GM19463 (cell line): ENCODE results near the gene CAMKMT.
A peak's percentile ranks its signal among the peaks of the same experiment; 100 is the strongest.

Experiments used
- ATAC-seq: cut with Tn5 transposase; IDR thresholded peaks from one replicate; pipeline ENCODE4 v1.9.1; 2021; ENCODE audit warnings: mild to moderate bottlenecking, moderate library complexity; ENCODE audit not compliant: unreplicated experiment

The CAMKMT gene

GRCh38 chr2:44442019-44442418 lies 80.3 kb downstream of the CAMKMT start:
- ATAC-seq = no peak

- ATAC-seq = no peak
Observed at GRCh38 chr2:44443517-44443916, 81.8 kb downstream of the CAMKMT start.

DNA sequence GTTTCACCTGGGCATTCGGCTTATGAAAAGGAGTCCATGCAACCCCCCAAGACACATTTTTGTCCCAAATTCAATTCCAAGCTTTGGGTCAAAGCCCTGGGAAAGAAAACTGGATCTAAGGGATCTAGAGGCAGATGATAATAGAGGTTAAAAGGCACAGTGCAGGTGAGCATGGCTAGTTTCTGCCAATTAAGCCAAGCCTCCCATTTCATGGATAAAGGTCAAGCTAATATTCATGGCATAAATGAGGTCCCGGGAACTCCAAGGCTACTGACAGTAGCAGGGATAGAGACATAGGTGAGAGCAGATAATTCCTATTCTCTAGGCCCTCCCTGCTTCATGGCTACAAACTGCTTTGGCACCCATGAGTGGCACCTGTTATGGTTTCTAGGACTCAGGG lies 83.1 kb downstream of the CAMKMT start:
- no peak for ATAC-seq

- ATAC-seq = no peak
Observed at GRCh38 chr2:44448860-44449527, 87.2 kb downstream of the CAMKMT start.

DNA sequence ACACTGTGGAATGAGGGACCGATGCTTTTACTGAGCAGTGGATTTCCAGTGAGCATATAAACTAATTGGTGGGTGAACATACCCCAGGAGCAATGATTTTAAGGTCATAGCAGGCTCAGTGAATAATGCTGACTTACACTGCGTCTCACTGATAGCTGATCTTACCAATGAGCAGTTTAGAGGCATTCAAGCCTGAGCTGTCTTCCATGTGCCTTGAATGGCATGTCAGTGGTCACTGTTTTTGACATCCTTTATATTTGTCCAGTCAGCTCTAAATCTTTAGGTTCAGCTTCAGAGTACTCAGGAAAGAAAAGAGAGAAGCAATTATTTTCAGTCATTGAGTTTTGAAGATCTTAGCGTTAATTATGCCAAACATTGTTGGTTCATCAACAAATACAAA lies 88.3 kb downstream of the CAMKMT start:
- ATAC-seq = no peak

DNA sequence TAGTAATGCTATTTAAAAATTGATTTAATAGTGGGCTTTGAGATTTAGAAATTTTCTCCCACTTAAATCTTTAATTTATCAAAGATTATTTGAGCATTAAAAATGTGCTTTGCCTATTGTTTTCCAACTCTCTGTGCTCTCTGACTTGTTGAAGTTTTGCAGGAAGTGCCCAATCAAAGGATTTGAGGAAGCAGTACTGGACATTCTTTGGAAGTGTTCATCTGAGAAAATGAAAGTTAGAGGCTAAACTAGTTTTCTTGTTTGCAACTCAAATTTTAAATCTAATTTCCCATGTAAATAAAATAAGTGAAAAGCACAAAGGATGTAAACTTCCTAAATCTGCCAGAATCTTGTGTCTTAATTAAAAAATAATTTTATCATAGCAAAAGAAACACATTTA lies 89.1 kb downstream of the CAMKMT start:
- ATAC-seq = no peak

DNA sequence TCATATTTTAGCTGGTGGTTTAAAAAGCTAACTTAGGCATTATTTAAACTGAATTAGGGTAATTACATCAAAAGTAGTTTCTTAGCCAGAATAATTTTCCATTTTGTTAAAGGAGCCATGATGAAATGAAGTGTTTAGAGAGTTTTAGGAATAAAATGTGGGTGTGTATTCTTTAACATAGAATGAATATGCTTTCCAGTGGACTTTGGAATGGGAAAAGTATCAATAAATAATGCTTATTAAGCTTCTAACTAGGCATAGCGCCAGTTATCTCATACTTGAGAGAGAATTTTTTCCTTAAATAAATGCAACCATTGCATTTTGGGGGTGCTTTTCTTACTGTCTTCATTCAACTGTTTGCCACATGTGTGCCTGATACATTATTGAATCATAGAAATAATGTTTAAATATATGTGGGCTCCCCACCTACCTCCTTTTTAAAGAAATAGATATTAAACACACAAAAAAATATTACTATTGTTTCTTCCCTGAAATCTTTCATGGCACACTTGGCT lies 90.4 kb downstream of the CAMKMT start:
- no peak for ATAC-seq

DNA sequence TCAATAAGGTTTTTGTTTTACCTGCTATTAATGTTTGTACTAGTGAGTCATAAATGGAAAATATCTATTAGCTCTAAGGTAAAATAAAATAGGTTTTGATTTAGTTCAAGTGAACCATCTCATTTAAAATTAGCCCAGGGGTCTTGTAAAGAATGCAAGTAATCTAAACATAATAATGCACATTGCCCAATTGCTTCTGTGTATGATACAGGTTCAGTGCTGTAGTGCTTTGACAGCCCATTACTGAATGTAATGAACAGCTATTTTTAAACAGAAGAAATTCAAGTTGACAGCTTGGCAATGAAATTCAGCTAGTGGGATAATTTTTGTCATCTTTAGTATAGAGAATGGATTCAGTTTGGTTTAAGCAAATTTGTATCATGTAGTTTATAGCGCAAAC lies 91.5 kb downstream of the CAMKMT start:
- ATAC-seq = no peak

DNA sequence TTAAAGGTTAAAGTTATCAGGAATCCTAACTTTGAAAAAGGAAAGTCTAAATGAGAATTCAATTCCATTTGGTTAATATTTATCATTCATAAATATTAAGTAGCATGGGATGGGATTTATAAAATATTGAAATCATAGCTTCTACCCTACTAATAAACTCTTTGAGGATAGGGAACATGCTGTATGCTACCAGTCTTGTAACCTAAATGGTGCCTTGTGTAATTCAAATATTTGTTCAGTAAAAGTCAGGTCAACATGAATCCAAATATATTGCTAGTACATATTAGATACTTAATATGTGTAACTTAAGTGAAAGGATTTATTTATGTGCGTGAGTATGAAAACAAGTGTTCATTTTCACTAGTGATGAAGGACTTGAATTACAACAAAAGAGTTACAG lies 94.1 kb downstream of the CAMKMT start:
- no peak for ATAC-seq

- ATAC-seq = no peak
Observed at GRCh38 chr2:44456946-44457345, 95.2 kb downstream of the CAMKMT start.

DNA sequence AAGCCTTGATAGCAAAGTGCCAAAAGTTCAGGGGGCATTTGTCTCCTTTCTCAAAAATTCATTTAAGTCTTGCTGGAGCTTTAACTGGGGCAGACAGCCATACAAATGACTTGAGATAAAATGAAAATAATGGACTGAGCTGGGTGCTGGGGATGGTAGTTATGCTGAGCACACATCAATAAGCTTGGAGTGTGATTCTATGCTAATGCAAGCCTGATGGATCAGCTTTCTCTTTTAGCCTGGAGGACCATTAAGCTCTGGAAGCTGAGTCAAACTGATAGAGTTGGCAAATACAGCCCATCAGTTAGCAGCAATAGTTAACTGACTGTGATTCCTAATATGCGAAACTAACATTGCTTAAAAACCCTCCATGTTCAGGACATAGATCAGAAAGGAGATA lies 98.0 kb downstream of the CAMKMT start:
- ATAC-seq = no peak

GRCh38 chr2:44462934-44463849 lies 101.4 kb downstream of the CAMKMT start:
- ATAC-seq = no peak

DNA sequence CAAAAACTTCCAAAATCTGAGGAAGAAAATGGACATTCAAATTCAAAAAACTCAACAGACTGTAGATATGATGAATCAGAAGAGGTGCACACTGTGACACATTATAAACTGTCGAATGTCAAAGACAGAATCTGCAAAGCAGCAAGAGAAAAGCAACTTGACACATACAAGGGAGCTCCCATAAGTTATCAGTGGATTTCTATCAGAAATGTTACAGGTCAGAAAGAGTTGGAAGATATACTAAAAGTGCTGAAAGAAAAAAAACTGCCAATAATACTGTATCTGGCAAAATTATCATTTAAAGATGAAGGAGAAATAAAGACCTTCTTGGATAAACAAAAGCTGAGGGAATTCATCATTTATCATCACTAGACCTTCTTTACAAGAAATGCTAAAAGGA lies 102.7 kb downstream of the CAMKMT start:
- no peak for ATAC-seq

DNA sequence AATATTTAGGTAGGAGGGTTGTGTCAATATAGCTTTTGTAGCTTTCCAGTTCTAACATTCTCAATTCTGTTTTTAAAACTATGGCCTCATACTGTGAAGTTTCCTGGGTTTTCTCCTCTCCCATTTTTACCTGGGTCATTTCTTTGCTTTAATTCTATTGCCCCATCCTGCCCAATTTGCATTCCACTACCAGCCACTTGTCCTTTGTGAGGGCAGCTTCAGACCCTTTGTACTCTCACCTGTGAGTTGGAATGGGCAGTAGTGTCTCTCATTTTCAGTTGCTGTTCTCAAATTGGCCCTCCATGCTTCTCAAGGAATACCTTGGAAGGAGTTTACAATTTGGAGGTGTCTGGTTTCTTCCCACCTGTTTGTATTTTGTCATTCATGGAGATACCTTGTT lies 108.4 kb downstream of the CAMKMT start:
- ATAC-seq = no peak

DNA sequence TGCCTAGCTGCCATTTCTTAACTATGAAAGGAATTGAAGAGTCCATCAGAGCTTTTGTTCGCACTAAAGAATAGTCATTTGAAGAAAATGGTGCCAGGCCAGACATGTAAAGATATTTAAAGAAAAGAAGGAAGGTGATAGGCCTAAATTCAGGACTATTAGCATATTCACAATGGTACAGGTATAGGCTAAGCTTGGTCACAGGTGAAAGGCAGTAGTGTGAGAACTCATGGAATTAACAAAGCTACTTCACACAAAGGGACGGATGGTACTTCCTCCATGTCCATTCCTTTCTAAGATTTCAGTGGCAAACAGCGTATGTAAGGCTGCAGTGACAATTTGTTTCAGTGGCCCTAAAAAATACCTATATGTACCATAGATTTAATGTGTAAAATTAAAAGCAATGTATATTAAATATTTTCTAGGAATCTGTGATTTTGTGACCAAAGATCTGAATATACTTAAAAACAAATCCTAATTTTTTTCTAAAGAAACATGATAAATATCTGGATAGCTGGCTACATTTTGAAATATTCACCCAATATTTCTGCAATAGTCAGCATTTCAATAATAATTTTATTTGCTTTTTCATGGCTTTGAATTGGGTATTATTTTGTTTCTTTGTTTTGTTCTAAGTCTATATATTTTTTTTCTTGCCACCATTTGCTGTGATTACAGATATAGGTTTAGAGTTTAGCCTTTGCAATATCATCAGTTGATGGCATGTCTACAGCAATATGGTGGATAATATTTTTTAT lies 116.1 kb downstream of the CAMKMT start:
- ATAC-seq = no peak

GRCh38 chr2:44479127-44479887 lies 117.6 kb downstream of the CAMKMT start:
- ATAC-seq = peak; percentile 83

GRCh38 chr2:44480068-44480467 lies 118.3 kb downstream of the CAMKMT start:
- no peak for ATAC-seq

DNA sequence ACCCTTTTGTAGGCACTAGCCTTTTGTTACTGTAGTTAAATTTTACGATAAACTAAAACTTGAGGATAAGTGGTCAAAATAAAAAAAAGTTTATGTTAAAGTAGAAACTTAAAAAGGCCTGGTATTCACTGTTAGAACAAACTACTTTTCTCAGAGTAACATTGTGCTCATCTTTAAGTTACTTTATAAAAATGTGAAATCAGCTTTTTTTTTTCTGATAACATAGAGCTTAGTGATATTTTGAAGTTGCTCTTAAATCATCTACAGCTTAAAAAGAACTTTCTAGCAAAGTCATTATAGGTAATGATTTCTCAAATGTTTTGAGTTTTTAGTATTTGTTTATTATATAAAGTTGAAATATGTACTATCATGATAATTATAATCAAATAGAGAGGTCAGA lies 125.3 kb downstream of the CAMKMT start:
- no peak for ATAC-seq

GRCh38 chr2:44490726-44491125 lies 129.0 kb downstream of the CAMKMT start:
- no peak for ATAC-seq

GRCh38 chr2:44494006-44494405 lies 132.3 kb downstream of the CAMKMT start:
- ATAC-seq = no peak

DNA sequence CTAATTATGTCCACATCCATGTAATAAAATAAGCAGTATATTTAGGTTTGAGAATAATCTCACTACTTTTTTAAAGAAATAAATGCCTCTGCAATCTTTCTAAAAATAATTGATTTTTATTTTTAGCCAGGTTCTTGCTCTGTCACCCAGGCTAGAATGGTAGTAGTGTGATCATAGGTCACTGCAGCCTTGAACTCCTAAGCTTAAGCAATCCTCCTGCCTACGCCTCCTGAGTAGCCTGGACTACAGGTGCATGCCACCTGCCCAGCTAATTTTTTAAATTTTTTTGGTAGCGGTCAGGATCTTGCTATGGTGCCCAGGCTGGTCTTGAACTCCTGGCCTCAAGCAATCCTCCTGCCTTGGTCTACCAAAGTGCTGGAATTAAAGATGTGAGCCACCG lies 133.3 kb downstream of the CAMKMT start:
- no peak for ATAC-seq
